A673 (cell line): ENCODE measurements around the gene RASL10A. TPM values are rescaled to one million over a fixed set of nuclear protein-coding genes. Genes with fewer than 3 reads are reported as not detected.

Experiments used
- BruUV-seq: library from RNA; stranded (reverse); fragments of 400-500 nt; replicated peaks from 2 replicates; lab custom pipeline; 2021; lab: Mats Ljungman, UMichigan
- CTCF ChIA-PET: fragments of 300-600 bp; sonication (Branson Sonifier 250); formaldehyde crosslinking; loops from one replicate; lab custom pipeline; 2022; ENCODE audit warnings: antibody characterized with exemption; lab: Charles Lee
- POLR2A ChIA-PET: fragments of 300-600 bp; sonication (Branson Sonifier 250); formaldehyde crosslinking; loops from one replicate; lab custom pipeline; 2022; ENCODE audit warnings: antibody characterized with exemption; ENCODE audit not compliant: low non-redundant PET; lab: Charles Lee
- DNase-seq: peaks from one replicate; pipeline ENCODE4 v3.0.0-alpha.2; 2015; ENCODE audit warnings: low spot score
- H3K27ac ChIP-seq: fragments of 200-600 bp; sonication (generic); 2 replicates; pipeline ENCODE4 v1.5.1; 2016; ENCODE audit warnings: mixed run types, low read depth, mild to moderate bottlenecking, mixed read lengths, antibody characterized with exemption, low read length; ENCODE audit not compliant: poor library complexity, severe bottlenecking
- H3K27me3 ChIP-seq: fragments of 200-600 bp; sonication (generic); replicated peaks from 2 replicates; pipeline ENCODE4 v1.6.1; 2017; ENCODE audit warnings: mixed run types, low read depth, mild to moderate bottlenecking, mixed read lengths, antibody characterized with exemption, low read length; ENCODE audit not compliant: insufficient read depth, poor library complexity
- H3K36me3 ChIP-seq: fragments of 200-600 bp; sonication (generic); 2 replicates; pipeline ENCODE4 v1.6.1; 2016; ENCODE audit warnings: mixed run types, mild to moderate bottlenecking, mixed read lengths, antibody characterized with exemption, low read length; ENCODE audit not compliant: insufficient read depth, poor library complexity, severe bottlenecking
- H3K4me1 ChIP-seq: fragments of 200-600 bp; sonication (generic); 2 replicates; pipeline ENCODE4 v1.6.1; 2017; ENCODE audit warnings: mixed run types, mild to moderate bottlenecking, mixed read lengths, antibody characterized with exemption, low read length; ENCODE audit not compliant: insufficient read depth, poor library complexity, severe bottlenecking
- H3K4me3 ChIP-seq: fragments of 200-600 bp; sonication (generic); 2 replicates; pipeline ENCODE4 v1.5.1; 2016; ENCODE audit warnings: low read depth, mixed run types, mild to moderate bottlenecking, mixed read lengths, low read length; ENCODE audit not compliant: poor library complexity, severe bottlenecking
- H3K9me3 ChIP-seq: fragments of 200-600 bp; sonication (generic); 2 replicates; pipeline ENCODE4 v1.6.1; 2016; ENCODE audit warnings: mixed run types, low read depth, mild to moderate bottlenecking, mixed read lengths, antibody characterized with exemption, low read length; ENCODE audit not compliant: poor library complexity, severe bottlenecking
- CTCF ChIP-seq: fragments of 300-800, 200-600 bp; sonication (generic); conservative IDR thresholded peaks from 2 replicates; pipeline ENCODE4 v1.5.1; 2017; ENCODE audit warnings: low read depth, mild to moderate bottlenecking, antibody characterized with exemption, low read length, moderate library complexity, mixed read lengths
- EZH2 ChIP-seq: fragments of 200-600 bp; sonication (generic); IDR thresholded peaks from 2 replicates; pipeline ENCODE4 v1.6.1; 2017; ENCODE audit warnings: borderline replicate concordance, low read depth, mild to moderate bottlenecking, mixed read lengths, antibody characterized with exemption, low read length; ENCODE audit not compliant: poor library complexity, severe bottlenecking
- intact Hi-C: fragments of 100-400 bp; cut with micrococcal nuclease; formaldehyde crosslinking; loops from one replicate; pipeline ENCODE4 v1.10.0; 2022; ENCODE audit not compliant: unreplicated experiment
- total RNA-seq: library from RNA; stranded (reverse); gene quantifications from 2 replicates; pipeline ENCODE4 v1.2.3, GENCODE V29; 2021

Gene RASL10A
- total RNA-seq, 1 experiment from 2014 or later: not detected

- Histone ChIP-seq H3K27ac (no peak overlapping the region), H3K9me3 (no peaks in the 10 kb centered on the region), H3K36me3 (no peaks in the 10 kb centered on the region), H3K27me3 (peaks cover 9% of the 10 kb centered on the region), H3K4me1 (no peaks in the 10 kb centered on the region), H3K4me3 (no peak overlapping the region)
- no peak for DNase-seq
- POLR2A ChIA-PET: no interaction called here
- TF ChIP-seq EZH2 (no peak), CTCF (peak; percentile 49)
- CTCF ChIA-PET: interaction anchor here (0.5 to 0.9 kb wide), 2 partner anchors 17 to 33 kb away, joined by 3 read pairs; no protein-coding TSS in a partner anchor
- BruUV-seq: no TSS peak
- intact Hi-C loops: no loop called here
Measured at GRCh38 chr22:29320546-29320945, 5.0 kb upstream of the RASL10A start.

GRCh38 chr22:29319072-29319471 is 3.6 kb upstream of the RASL10A start:
- H3K27me3 ChIP-seq: peaks cover 24% of the 10 kb centered on the region
- no TSS peak for BruUV-seq
- H3K4me3 ChIP-seq: no peak overlapping the region
- ChIA-PET POLR2A (no interaction called here), CTCF (no interaction called here)
- H3K36me3 ChIP-seq: no peaks in the 10 kb centered on the region
- intact Hi-C loops: no loop called here
- H3K4me1 ChIP-seq: peaks cover 6% of the 10 kb centered on the region
- no peak for DNase-seq
- no peak overlapping the region for H3K27ac ChIP-seq
- TF ChIP-seq CTCF: no peak
- no peak for TF ChIP-seq EZH2
- no peaks in the 10 kb centered on the region for H3K9me3 ChIP-seq

- TF ChIP-seq CTCF: no peak
- TF ChIP-seq EZH2: no peak
- H3K4me3 ChIP-seq: no peak overlapping the region
- intact Hi-C loops: no loop called here
- peaks cover 32% of the 10 kb centered on the region for H3K27me3 ChIP-seq
- no TSS peak for BruUV-seq
- CTCF ChIA-PET: no interaction called here
- H3K9me3 ChIP-seq: no peaks in the 10 kb centered on the region
- no peak overlapping the region for H3K27ac ChIP-seq
- POLR2A ChIA-PET: interaction anchor here (0.6 kb wide), 1 partner anchor 25 kb away, joined by 9 read pairs; no protein-coding TSS in a partner anchor
- H3K4me1 ChIP-seq: peaks cover 6% of the 10 kb centered on the region
- H3K36me3 ChIP-seq: no peaks in the 10 kb centered on the region
- no peak for DNase-seq
Measured at GRCh38 chr22:29317827-29318454, 2.4 kb upstream of the RASL10A start.
